ENCODE results near the gene FAM118A.
"Not testable (repeated sequence)": the region's sequence is repeated elsewhere in the genome, so short reads cannot be mapped to it uniquely, and the experiment has no call there.

FAM118A gene

GRCh38 chr22:45278125-45278524, 31.6 kb upstream of the FAM118A start:
- intact Hi-C loops (cut with DNase I), result no loop called here
- DNase-seq, result no peak

GRCh38 chr22:45280587-45280980, 29.1 kb upstream of the FAM118A start:
- intact Hi-C loops (cut with DNase I), result no loop called here

GRCh38 chr22:45281010-45281409, 28.7 kb upstream of the FAM118A start:
- intact Hi-C loops (cut with DNase I), result no loop called here
- no peak for DNase-seq

More at GRCh38 chr22:45280587-45280980, 29.1 kb upstream of the FAM118A start:
- no peak for DNase-seq

- DNase-seq, result peak in 7 of 10 donors; percentile 34 to 92 (median 57)
- intact Hi-C loops (cut with DNase I), result no loop called here
These were observed 24.9 kb upstream of the FAM118A start, which contains the start of gene UPK3A for GRCh38 chr22:45284705-45285262. UPK3A (plus strand) TSS chr22:45284949; CDS start chr22:45285014, 65 bp downstream.

- intact Hi-C loops (cut with DNase I), result no loop called here
- no peak for DNase-seq
These were observed 24.3 kb upstream of the FAM118A start for GRCh38 chr22:45285263-45286058.

- intact Hi-C loops (cut with DNase I), result no loop called here
- DNase-seq, result no peak
These were observed 22.7 kb upstream of the FAM118A start for GRCh38 chr22:45286854-45287551.

- no peak for DNase-seq
- intact Hi-C loops (cut with DNase I), result no loop called here
These were observed 19.3 kb upstream of the FAM118A start for GRCh38 chr22:45290410-45290936.

GRCh38 chr22:45291061-45291930, 18.4 kb upstream of the FAM118A start:
- intact Hi-C loops (cut with DNase I), result no loop called here

GRCh38 chr22:45291931-45292290, 17.8 kb upstream of the FAM118A start:
- no peak for DNase-seq
- intact Hi-C loops (cut with DNase I), result no loop called here

More at GRCh38 chr22:45291061-45291930, 18.4 kb upstream of the FAM118A start:
- DNase-seq, result no peak

GRCh38 chr22:45292731-45293442, 16.8 kb upstream of the FAM118A start:
- intact Hi-C loops (cut with DNase I), result no loop called here
- DNase-seq, result peak in 1 of 10 donors; percentile 44

- no peak for DNase-seq
- intact Hi-C loops (cut with DNase I), result no loop called here
These were observed 15.7 kb upstream of the FAM118A start for GRCh38 chr22:45294030-45294429.

GRCh38 chr22:45295004-45295403, 14.7 kb upstream of the FAM118A start:
- intact Hi-C loops (cut with DNase I); DNase-seq: not testable (repeated sequence)

GRCh38 chr22:45295492-45295891, 14.2 kb upstream of the FAM118A start:
- intact Hi-C loops (cut with DNase I), result no loop called here
- DNase-seq, result peak in 1 of 10 donors; percentile 59

- intact Hi-C loops (cut with DNase I), result no loop called here
- no peak for DNase-seq
These were observed 13.0 kb upstream of the FAM118A start for GRCh38 chr22:45296628-45297297.

GRCh38 chr22:45298934-45299505, 10.7 kb upstream of the FAM118A start:
- intact Hi-C loops (cut with DNase I), result no loop called here
- DNase-seq, result peak in 1 of 10 donors; percentile 52

GRCh38 chr22:45302751-45303150, 7.0 kb upstream of the FAM118A start:
- intact Hi-C loops (cut with DNase I), result no loop called here
- DNase-seq, result no peak

GRCh38 chr22:45303181-45303580, 6.6 kb upstream of the FAM118A start:
- intact Hi-C loops (cut with DNase I), result no loop called here
- DNase-seq, result no peak

- intact Hi-C loops (cut with DNase I), result loop anchor here (5.0 kb wide), 1 partner anchor 38 kb away; no protein-coding TSS in a partner anchor
- DNase-seq, result no peak
These were observed 4.8 kb upstream of the FAM118A start for GRCh38 chr22:45304971-45305370.
